ENCODE results near the gene HOXA7.

The HOXA7 gene

DNA sequence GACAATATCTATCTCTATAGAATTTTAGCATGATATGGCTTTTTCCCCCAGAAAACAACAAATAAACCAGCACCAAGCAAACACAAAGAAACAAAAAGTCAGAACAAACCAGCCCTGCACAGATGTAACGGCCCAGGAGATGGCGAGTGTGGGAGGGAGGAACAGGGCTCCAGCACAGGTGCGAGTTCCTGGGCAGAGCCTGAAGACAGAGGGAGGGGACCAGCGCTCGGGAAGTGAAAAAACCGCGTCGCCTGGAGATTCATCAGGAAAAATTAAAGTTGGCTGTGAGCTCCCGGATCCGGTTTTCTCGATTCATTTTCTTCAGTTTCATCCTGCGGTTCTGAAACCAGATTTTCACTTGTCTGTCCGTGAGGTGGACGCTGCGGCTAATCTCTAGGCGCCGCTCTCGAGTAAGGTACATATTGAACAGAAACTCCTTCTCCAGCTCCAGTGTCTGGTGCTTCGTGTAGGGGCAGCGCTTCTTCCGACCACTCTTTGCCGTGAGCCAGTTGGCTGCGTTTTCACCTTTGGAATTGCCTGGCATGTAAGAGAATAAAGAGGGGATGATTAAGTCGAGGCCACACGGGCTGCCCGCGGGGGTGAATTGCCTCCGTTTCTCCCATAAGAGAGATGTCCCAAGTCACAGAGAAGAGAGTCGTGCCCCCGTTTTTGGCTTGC lies 15.3 kb upstream of the HOXA7 start:
- no peak overlapping the region for H3K4me3 ChIP-seq (ENCODE audit: low read depth, low read length)

DNA sequence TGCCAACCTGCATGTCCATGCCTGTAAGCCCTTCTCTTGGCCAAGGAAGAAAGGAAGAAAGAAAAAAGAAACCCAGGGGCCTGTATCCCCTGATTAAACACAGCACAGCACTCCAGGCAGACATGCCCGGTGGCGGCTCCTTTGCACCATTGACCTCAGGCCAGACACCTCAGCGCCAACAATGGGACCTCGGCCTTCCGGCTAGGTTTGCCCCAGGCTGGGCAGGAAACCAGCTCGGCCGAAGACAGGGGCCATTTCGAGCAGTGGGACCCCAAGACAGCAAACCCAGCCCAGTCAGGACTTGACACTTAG lies 14.8 kb upstream of the HOXA7 start:
- TF ChIP-seq, protein P1, sequence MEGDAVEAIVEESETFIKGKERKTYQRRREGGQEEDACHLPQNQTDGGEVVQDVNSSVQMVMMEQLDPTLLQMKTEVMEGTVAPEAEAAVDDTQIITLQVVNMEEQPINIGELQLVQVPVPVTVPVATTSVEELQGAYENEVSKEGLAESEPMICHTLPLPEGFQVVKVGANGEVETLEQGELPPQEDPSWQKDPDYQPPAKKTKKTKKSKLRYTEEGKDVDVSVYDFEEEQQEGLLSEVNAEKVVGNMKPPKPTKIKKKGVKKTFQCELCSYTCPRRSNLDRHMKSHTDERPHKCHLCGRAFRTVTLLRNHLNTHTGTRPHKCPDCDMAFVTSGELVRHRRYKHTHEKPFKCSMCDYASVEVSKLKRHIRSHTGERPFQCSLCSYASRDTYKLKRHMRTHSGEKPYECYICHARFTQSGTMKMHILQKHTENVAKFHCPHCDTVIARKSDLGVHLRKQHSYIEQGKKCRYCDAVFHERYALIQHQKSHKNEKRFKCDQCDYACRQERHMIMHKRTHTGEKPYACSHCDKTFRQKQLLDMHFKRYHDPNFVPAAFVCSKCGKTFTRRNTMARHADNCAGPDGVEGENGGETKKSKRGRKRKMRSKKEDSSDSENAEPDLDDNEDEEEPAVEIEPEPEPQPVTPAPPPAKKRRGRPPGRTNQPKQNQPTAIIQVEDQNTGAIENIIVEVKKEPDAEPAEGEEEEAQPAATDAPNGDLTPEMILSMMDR (IDR thresholded peaks at IDR 0.05; ENCODE audit: low read depth, low read length), result no peak
- H3K4me3 ChIP-seq (ENCODE audit: low read depth, low read length), result no peak overlapping the region

More for the DNA sequence above, 15.3 kb upstream of the HOXA7 start:
- TF ChIP-seq, protein P1 (IDR thresholded peaks at IDR 0.05; ENCODE audit: low read depth, low read length), result no peak

DNA sequence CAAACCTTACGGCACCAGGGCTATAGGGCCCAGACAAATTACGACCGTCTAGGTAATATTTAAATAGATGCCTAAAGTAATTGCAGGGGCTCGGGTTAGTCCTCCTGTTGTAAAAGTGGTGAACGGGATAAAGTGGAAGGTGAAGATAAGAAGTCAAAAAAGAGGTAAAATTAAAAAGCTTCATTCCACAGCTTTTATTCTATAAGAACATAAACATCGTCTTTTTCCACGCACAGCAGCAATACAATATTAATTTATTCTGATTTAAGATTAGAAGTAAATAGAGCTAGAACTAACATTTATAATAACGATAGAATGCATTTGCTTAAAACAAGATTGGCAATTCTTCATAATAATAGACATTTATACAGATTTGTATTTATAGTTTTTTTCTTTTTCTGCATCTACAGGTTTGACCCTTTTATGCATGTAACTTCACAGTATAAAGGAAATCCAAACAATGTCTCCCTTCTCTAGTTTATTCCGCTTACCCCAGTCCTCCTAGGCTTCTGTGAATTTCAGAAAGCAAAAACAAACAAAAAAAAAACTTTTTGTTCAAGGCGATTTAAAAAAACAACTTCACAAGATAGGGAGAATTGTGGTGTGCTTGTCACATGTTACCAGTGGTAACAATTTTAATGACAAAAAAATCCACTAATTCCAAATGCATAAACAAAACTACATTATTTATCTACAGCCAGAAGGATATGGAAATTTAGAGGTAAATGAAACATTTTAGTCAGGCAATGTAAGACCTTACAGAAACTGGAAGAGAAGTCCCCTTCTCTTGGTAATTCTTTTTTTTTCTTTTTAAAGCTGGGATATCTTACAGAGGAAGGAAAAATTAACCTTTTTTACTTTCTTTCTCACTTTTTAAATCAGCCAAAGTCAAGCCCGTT lies 14.2 kb upstream of the HOXA7 start:
- H3K4me3 ChIP-seq (ENCODE audit: low read depth, low read length), result no peak overlapping the region
- TF ChIP-seq, protein P1 (IDR thresholded peaks at IDR 0.05; ENCODE audit: low read depth, low read length), result no peak

DNA sequence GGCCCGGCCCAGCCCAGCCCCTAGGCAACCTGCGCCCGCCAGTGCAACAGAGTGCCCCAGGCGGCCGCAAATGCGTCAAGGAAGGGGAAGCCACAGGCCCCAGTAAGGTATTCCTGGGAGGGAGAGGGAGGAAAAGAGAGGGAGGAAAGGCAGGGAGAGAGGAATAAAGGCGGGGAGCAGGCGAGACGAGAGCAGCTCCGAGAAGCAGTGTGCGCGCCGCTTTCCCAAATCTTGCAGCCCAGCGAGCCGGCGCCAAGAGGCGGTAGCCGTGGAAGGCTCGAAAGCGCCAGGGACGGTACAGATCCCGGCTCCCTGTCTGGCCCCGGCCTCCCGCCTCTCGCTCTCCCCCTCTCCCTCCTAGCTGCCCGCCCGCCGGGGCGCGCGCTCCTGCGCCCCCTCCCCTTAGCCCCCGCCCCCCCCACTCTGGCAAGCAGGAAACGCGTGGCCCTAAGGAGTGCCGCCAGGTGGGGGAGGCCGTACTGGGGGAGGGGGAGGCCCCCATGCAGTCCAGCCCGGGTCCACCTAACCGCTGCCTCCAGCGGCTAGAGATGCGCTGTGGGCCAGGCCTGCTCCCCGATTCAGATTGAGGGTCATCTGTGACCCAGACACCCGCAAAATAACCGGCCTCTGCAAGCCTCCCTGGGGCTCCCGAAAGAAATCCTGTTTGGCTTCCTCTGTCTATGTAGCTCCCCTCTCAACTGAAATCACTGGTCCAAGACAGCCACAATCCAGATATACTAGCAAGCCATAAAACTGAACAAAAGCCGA lies 13.4 kb upstream of the HOXA7 start:
- no peak overlapping the region for H3K4me3 ChIP-seq (ENCODE audit: low read depth, low read length)
- TF ChIP-seq, protein P1 (IDR thresholded peaks at IDR 0.05; ENCODE audit: low read depth, low read length), result no peak

DNA sequence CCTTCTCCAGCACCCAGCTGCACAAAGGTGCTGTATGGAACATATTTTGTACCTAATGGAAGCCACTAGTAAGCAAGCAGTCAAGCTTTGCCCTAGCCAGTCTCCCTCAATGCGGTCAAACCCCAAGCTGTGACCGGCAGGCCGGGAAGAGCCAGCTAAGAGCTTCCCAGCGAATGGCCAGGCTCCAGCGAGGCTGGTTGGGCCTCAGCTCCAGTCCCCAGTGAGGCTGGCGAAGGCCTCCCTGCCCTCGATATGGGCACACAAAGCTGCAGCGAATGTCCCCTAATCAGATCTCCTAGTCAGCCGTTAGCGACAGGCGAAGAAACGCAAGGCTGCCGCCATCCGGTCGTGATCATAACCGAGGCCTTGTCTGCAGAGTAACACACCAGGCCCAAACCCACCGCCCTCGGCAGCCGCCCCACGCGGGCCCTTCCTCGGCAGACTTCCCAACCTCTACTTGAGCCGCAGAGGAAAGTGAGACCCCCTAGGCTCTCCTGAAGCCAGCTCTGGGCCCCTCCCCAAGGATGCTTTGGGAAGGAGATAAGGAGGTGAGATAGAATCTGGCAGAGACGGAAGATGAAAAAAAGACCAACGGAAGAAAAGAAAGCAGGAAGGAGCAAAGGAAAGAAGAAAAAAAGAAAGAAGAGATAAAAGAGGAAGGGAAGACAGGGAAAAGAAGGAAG lies 11.9 kb upstream of the HOXA7 start:
- H3K4me3 ChIP-seq (ENCODE audit: low read depth, low read length), result no peak overlapping the region
- TF ChIP-seq, protein P1 (IDR thresholded peaks at IDR 0.05; ENCODE audit: low read depth, low read length), result no peak

DNA sequence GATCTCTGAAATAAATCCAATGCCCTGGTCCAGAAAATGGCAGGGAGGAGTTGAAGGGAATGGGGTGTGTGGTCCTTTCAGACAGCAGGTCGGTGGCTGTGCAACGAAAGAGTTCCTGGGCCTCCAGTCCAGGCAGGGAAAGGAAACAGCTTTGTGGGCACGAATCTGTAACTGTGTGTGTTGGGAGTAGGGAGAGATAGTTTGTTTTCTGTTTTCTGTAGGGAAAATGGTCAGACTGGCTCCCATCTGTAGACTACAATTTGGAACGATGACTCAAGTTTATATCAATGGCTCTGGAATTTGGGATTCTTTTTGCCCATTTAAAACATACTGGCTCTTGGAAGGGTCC lies 11.4 kb upstream of the HOXA7 start:
- no peak overlapping the region for H3K4me3 ChIP-seq (ENCODE audit: low read depth, low read length)
- TF ChIP-seq, protein P1 (IDR thresholded peaks at IDR 0.05; ENCODE audit: low read depth, low read length), result no peak

Measured in WI38 (cell line).